Muscle layer of colon (tissue), 2 donors: ENCODE results near the gene GIT1.

Experiments
- H3K27ac ChIP-seq: one replicate; pipeline ENCODE4 v1.7.0; 2013; ENCODE audit warnings: low read depth, mild to moderate bottlenecking, low read length, moderate library complexity
- H3K27me3 ChIP-seq, 2 donors: one replicate each; pipeline ENCODE4 v1.7.0; 2013; ENCODE audit warnings: low read length in 2 of 2, mild to moderate bottlenecking in 2 of 2; ENCODE audit not compliant: insufficient read depth in 2 of 2, control insufficient read depth in 1 of 2
- H3K36me3 ChIP-seq: one replicate; pipeline ENCODE4 v1.7.0; 2013; ENCODE audit warnings: mild to moderate bottlenecking, low read length; ENCODE audit not compliant: insufficient read depth
- H3K4me1 ChIP-seq: one replicate; pipeline ENCODE4 v1.7.0; 2013; ENCODE audit warnings: mild to moderate bottlenecking, low read length; ENCODE audit not compliant: insufficient read depth
- H3K4me3 ChIP-seq, 2 donors: one replicate each; pipeline ENCODE4 v1.7.0; 2013; ENCODE audit warnings: low read length in 2 of 2, low read depth in 1 of 2, mild to moderate bottlenecking in 1 of 2, moderate library complexity in 1 of 2
- H3K9ac ChIP-seq: one replicate; pipeline ENCODE4 v1.7.0; 2013; ENCODE audit warnings: low read length
- H3K9me3 ChIP-seq: one replicate; pipeline ENCODE4 v1.7.0; 2013; ENCODE audit warnings: mild to moderate bottlenecking, low read length
- donor health status: abdominal sarcoma.
- donor health status: Adenocarcinoma of cecum.

Gene GIT1

GRCh38 chr17:29557085-29557738, 32.2 kb downstream of the GIT1 start:
- Histone ChIP-seq H3K27ac (no peak overlapping the region), H3K27me3 (no peaks in the 10 kb centered on the region), H3K4me1 (peaks cover 8% of the 10 kb centered on the region), H3K4me3 (no peak overlapping the region), H3K9ac (no peak overlapping the region), H3K9me3 (no peaks in the 10 kb centered on the region), H3K36me3 (peaks cover 5% of the 10 kb centered on the region)

- no peak overlapping the region for H3K27ac ChIP-seq
- H3K36me3 ChIP-seq = no peaks in the 10 kb centered on the region
- H3K4me3 ChIP-seq = no peak overlapping the region
- H3K27me3 ChIP-seq = no peaks in the 10 kb centered on the region
- no peak overlapping the region for H3K9ac ChIP-seq
- no peaks in the 10 kb centered on the region for H3K4me1 ChIP-seq
- no peaks in the 10 kb centered on the region for H3K9me3 ChIP-seq
Measured at GRCh38 chr17:29555840-29556239, 33.6 kb downstream of the GIT1 start.

- Histone ChIP-seq H3K9me3 (no peaks in the 10 kb centered on the region), H3K4me1 (peaks cover 9% of the 10 kb centered on the region), H3K27me3 (no peaks in the 10 kb centered on the region), H3K4me3 (no peak overlapping the region), H3K9ac (no peak overlapping the region), H3K36me3 (peaks cover 2% of the 10 kb centered on the region), H3K27ac (no peak overlapping the region)
Measured at GRCh38 chr17:29549177-29549923, 40.1 kb downstream of the GIT1 start.

GRCh38 chr17:29546830-29547229, 42.6 kb downstream of the GIT1 start:
- no peaks in the 10 kb centered on the region for H3K27me3 ChIP-seq
- H3K4me3 ChIP-seq = no peak overlapping the region
- H3K9ac ChIP-seq = no peak overlapping the region
- H3K27ac ChIP-seq = no peak overlapping the region
- H3K9me3 ChIP-seq = no peaks in the 10 kb centered on the region
- peaks cover 9% of the 10 kb centered on the region for H3K4me1 ChIP-seq
- peaks cover 21% of the 10 kb centered on the region for H3K36me3 ChIP-seq

- no peak overlapping the region for H3K27ac ChIP-seq
- no peak overlapping the region for H3K9ac ChIP-seq
- H3K9me3 ChIP-seq = no peaks in the 10 kb centered on the region
- no peak overlapping the region for H3K4me3 ChIP-seq
- H3K27me3 ChIP-seq = no peaks in the 10 kb centered on the region
- peaks cover 9% of the 10 kb centered on the region for H3K4me1 ChIP-seq
- peaks cover 21% of the 10 kb centered on the region for H3K36me3 ChIP-seq
Measured at GRCh38 chr17:29546085-29546484, 43.4 kb downstream of the GIT1 start.

GRCh38 chr17:29544066-29544465, 45.4 kb downstream of the GIT1 start:
- Histone ChIP-seq H3K9ac (no peak overlapping the region), H3K4me1 (peaks cover 6% of the 10 kb centered on the region), H3K9me3 (no peaks in the 10 kb centered on the region), H3K27ac (no peak overlapping the region), H3K4me3 (no peak overlapping the region), H3K27me3 (no peaks in the 10 kb centered on the region), H3K36me3 (peaks cover 25% of the 10 kb centered on the region)

- H3K27ac ChIP-seq = no peak overlapping the region
Measured at GRCh38 chr17:29533976-29534375, 55.5 kb downstream of the GIT1 start.

GRCh38 chr17:29526322-29526721, 63.1 kb downstream of the GIT1 start:
- Histone ChIP-seq H3K9ac (no peak overlapping the region), H3K9me3 (no peaks in the 10 kb centered on the region), H3K36me3 (peaks cover 29% of the 10 kb centered on the region), H3K4me3 (no peak overlapping the region), H3K27ac (no peak overlapping the region), H3K4me1 (no peaks in the 10 kb centered on the region), H3K27me3 (no peaks in the 10 kb centered on the region)

More at GRCh38 chr17:29533976-29534375, 55.5 kb downstream of the GIT1 start:
- peaks cover 17% of the 10 kb centered on the region for H3K36me3 ChIP-seq
- no peak overlapping the region for H3K9ac ChIP-seq
- H3K27me3 ChIP-seq = no peaks in the 10 kb centered on the region
- no peak overlapping the region for H3K4me3 ChIP-seq
- no peaks in the 10 kb centered on the region for H3K4me1 ChIP-seq
- no peaks in the 10 kb centered on the region for H3K9me3 ChIP-seq

GRCh38 chr17:29524692-29525091, 64.8 kb downstream of the GIT1 start:
- H3K36me3 ChIP-seq = peaks cover 25% of the 10 kb centered on the region
- no peak overlapping the region for H3K9ac ChIP-seq
- no peak overlapping the region for H3K4me3 ChIP-seq
- no peaks in the 10 kb centered on the region for H3K27me3 ChIP-seq
- H3K4me1 ChIP-seq = no peaks in the 10 kb centered on the region
- H3K27ac ChIP-seq = no peak overlapping the region
- no peaks in the 10 kb centered on the region for H3K9me3 ChIP-seq
